AG09309 (cell line): ENCODE results near the gene STRIP1.

ENCODE experiments used
- DNase-seq: peaks from one replicate; pipeline ENCODE4 v3.0.0-alpha.2; 2010; ENCODE audit warnings: low read depth
- H3K4me3 ChIP-seq: 2 replicates; pipeline ENCODE4 v1.5.1; 2011; ENCODE audit warnings: mild to moderate bottlenecking, low read depth, low read length, moderate library complexity; ENCODE audit not compliant: control insufficient read depth
- CTCF ChIP-seq: IDR thresholded peaks from 2 replicates; pipeline ENCODE4 v1.5.1; 2011; ENCODE audit warnings: mild to moderate bottlenecking, low read depth, low read length, inconsistent platforms; ENCODE audit not compliant: insufficient read depth, control insufficient read depth; ENCODE audit errors: missing control alignments

The STRIP1 gene

GRCh38 chr1:110083866-110084226 lies 49.4 kb downstream of the STRIP1 start:
- H3K4me3 ChIP-seq, result peak overlapping the region; percentile 44
- TF ChIP-seq CTCF, result no peak
- DNase-seq, result no peak

- DNase-seq, result peak; percentile 10
- H3K4me3 ChIP-seq, result peak overlapping the region; percentile 44
- TF ChIP-seq CTCF, result no peak
Measured at GRCh38 chr1:110084227-110085078, 50.0 kb downstream of the STRIP1 start.

- H3K4me3 ChIP-seq, result no peak overlapping the region
- no peak for DNase-seq
- no peak for TF ChIP-seq CTCF
Measured at GRCh38 chr1:110085671-110086070, 51.2 kb downstream of the STRIP1 start.

- DNase-seq, result no peak
- no peak for TF ChIP-seq CTCF
- no peak overlapping the region for H3K4me3 ChIP-seq
Measured at GRCh38 chr1:110086961-110087360, 52.5 kb downstream of the STRIP1 start.

- no peak overlapping the region for H3K4me3 ChIP-seq
- TF ChIP-seq CTCF, result peak; percentile 78
- DNase-seq, result peak; percentile 23
Measured at GRCh38 chr1:110087812-110088738, 53.7 kb downstream of the STRIP1 start.

- no peak for DNase-seq
- no peak for TF ChIP-seq CTCF
- H3K4me3 ChIP-seq, result no peak overlapping the region
Measured at GRCh38 chr1:110088739-110089316, 54.4 kb downstream of the STRIP1 start.
